Heart right ventricle (tissue), 16 donors: ENCODE measurements around the gene C16orf74. TPM values are rescaled to one million over a fixed set of nuclear protein-coding genes. Genes with fewer than 3 reads are reported as not detected.

Experiments
- ATAC-seq, 8 donors: fragments of 200-7000 bp; cut with Tn5 transposase; one replicate each; pipeline ENCODE4 v1.9.1; 2020; ENCODE audit warnings: mild to moderate bottlenecking in 8 of 8, moderate library complexity in 8 of 8, moderate number of reproducible peaks in 1 of 8
- DNase-seq, 2 donors: peaks; one replicate each; pipeline ENCODE4 v3.0.0-alpha.2; 2020
- H3K27ac ChIP-seq, 10 donors: fragments of 200-600 bp; sonication (generic) in 2 of 10; one replicate each; pipeline versions ENCODE4 v1.5.0 to v1.8.0; 2020 to 2022; ENCODE audit warnings: mild to moderate bottlenecking in 3 of 10
- H3K27me3 ChIP-seq, 7 donors: fragments of 200-600 bp; one replicate each; pipeline ENCODE4 v1.8.0; 2021 to 2022; ENCODE audit warnings: mild to moderate bottlenecking in 2 of 7
- H3K36me3 ChIP-seq, 9 donors: fragments of 200-600 bp; sonication (generic) in 1 of 9; one replicate each; pipeline versions ENCODE4 v1.5.0 to v1.8.0; 2020 to 2022; ENCODE audit warnings: mild to moderate bottlenecking in 2 of 9
- H3K4me1 ChIP-seq, 9 donors: fragments of 200-600 bp; sonication (generic) in 1 of 9; one replicate each; pipeline versions ENCODE4 v1.5.0 to v1.8.0; 2020 to 2022; ENCODE audit warnings: mild to moderate bottlenecking in 4 of 9
- H3K4me3 ChIP-seq, 10 donors: fragments of 200-600 bp; sonication (generic) in 2 of 10; one replicate each; pipeline versions ENCODE4 v1.5.0 to v1.8.0; 2020 to 2022; ENCODE audit warnings: mild to moderate bottlenecking in 7 of 10, moderate library complexity in 2 of 10
- H3K9me3 ChIP-seq, 11 donors: fragments of 200-600 bp in 10 of 11; sonication (generic) in 2 of 11; one replicate each; pipeline versions ENCODE4 v1.5.0 to v1.8.0; 2013 to 2022; ENCODE audit warnings: mild to moderate bottlenecking in 2 of 11, control low read depth in 1 of 11, moderate library complexity in 1 of 11
- CTCF ChIP-seq, 9 donors: fragments of 200-600 bp; sonication (generic) in 2 of 9; IDR thresholded peaks; one replicate each; pipeline versions ENCODE4 v1.5.0 to v1.8.0; 2021 to 2022; ENCODE audit warnings: antibody characterized with exemption in 9 of 9, mild to moderate bottlenecking in 5 of 9, moderate library complexity in 1 of 9
- WGBS, 2 donors: extraction: QIAGEN DNeasy Blood & Tissue Kit; methylation state at CpG; one replicate each; pipeline ENCODE4 v1.1.7; 2013; ENCODE audit warnings: inconsistent platforms in 1 of 2; 5-methylcytosine and 5-hydroxymethylcytosine counted together
- intact Hi-C, 10 donors: fragments of 100-400 bp; cut with DNase I; formaldehyde crosslinking; loops; one replicate each; pipeline versions ENCODE4 v1.11.1 to v1.14.2; 2022
- polyA plus RNA-seq, 2 donors: library from polyadenylated mRNA; stranded (reverse); fragments of 200-250 nt; gene quantifications; one replicate each; pipeline ENCODE4 v1.2.3, GENCODE V29; 2013
- total RNA-seq, 10 donors: library from RNA; stranded (reverse); fragmentation: NEBNext Ultra II Directional in 3 of 10; extraction: Animal tissue kit (Norgen Biotek cat#: 25700) in 3 of 10; gene quantifications; one replicate each; pipeline versions ENCODE4 v1.2.1 to v1.2.4, GENCODE V29; 2021 to 2023
- donor health status: Arrhythmogenic right ventricular cardiomyopathy.
- donor health status: ischemic (EF 13 %, LVEDD 7.1; RV severe dilation, severe dysfunction).
- donor health status: healthy with polysubstance abuse.
- donor health status: DM: no; HTN: yes; CAD: no.
- donor health status: DM: no; HTN: no; CAD: no.
- donor health status: ischemic (EF 25% LVEDD 6.9; RV normal size, moderate dysfunction).
- donor health status: ischemic (EF 25% LVEDD 5.7; RV mildly dilated, moderate dysfunction).
- donor health status: healthy.
- donor health status: DM: yes; HTN: yes; CAD: no.
- donor health status: Ischemic cardiomyopathy.
- donor health status: ischemic (EF 35%, LVEDD 5.7; RV mildly dilated, moderate dysfunction).
- donor health status: nonischemic (EF 11% LVEDD 7.7; RV severe dilation, severe dysfunction).
- donor health status: DM: yes; HTN: yes; CAD: no.
- donor health status: PGD.
- donor health status: ischemic (EF 29% LVEDD 5.4; RV normal size, mild dysfunction).
- donor health status: nonischemic (EF 23%, LVEDD 6.1; RV moderate dilation, normal function).

C16orf74 gene
- total and polyA plus RNA-seq, 12 donors: 0.56 to 6.5 (median 1.2) TPM

DNA sequence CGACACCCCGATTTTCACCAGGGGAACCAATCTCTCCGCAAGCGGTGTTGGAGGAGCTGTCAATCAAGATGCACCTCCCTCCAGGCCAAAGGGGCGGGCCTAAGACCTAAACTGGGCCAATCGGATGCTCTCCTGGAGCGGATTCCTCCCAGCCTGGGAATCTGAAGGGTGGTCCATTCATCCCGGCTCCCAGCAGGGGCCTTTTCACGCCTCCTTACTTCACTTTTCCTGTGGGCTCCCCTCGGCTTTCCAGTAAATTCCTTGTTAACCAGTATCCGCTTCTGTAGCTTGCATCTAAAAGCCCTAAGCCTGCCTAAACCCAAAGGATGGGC is 17.1 kb downstream of the C16orf74 start:
- Histone ChIP-seq H3K27ac (peak overlapping the region in 1 of 10 donors; percentile 15), H3K4me3 (no peak overlapping the region), H3K36me3 (no peaks in the 10 kb centered on the region), H3K27me3 (peaks cover 0 to 3% (median 0%) of the 10 kb centered on the region in 7 donors), H3K9me3 (no peaks in the 10 kb centered on the region), H3K4me1 (peaks cover 0 to 39% (median 0%) of the 10 kb centered on the region in 9 donors)
- TF ChIP-seq CTCF (IDR thresholded peaks at IDR 0.05): no peak
- intact Hi-C loops: no loop called here
- 41 to 45% methylated on average over 11 of the region's 11 CpGs for WGBS, 2 donors
- ATAC-seq: peak in 1 of 8 donors; percentile 17
- no peak for DNase-seq

DNA sequence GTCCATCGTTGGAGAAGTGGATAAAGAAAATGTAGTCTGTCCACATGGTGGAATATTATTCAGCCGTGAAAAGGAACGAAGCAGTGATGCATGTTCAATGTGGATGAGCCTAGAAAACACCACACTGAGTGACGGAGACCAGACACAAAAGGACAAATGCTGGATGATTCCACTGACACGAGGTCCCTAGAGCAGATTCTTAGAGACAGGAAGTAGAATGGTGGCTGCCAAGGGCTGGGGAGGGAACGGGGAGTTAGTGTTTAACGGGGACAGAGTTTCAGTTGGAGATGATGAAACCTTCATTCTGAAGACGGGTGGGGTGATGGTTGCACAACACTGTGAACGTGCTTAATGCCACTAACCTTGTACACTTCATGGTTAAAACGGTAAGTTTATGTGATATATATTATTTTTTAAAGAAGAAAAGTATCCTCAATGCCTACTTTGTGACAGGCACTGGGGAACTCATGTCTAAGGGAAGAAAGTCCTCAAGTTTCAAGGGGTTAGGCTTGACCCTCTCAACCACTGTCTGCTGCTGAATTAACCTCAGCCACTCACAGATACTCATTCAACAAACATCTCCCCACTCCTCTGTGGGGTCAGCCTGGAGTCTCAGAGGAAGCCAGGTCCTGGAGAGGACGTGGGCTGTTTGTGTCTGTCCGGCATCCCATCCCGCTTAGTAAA is 17.6 kb downstream of the C16orf74 start:
- no peak overlapping the region for H3K4me3 ChIP-seq
- H3K36me3 ChIP-seq: no peaks in the 10 kb centered on the region
- peak overlapping the region in 1 of 10 donors; percentile 15 for H3K27ac ChIP-seq
- ATAC-seq (peak in 1 of 8 donors; percentile 20), DNase-seq (no peak)
- intact Hi-C loops: no loop called here
- H3K27me3 ChIP-seq: peaks cover 0 to 3% (median 0%) of the 10 kb centered on the region in 7 donors
- 56 to 67% methylated on average over 13 of the region's 13 CpGs for WGBS, 2 donors
- no peaks in the 10 kb centered on the region for H3K9me3 ChIP-seq
- peaks cover 0 to 39% (median 0%) of the 10 kb centered on the region in 9 donors for H3K4me1 ChIP-seq
- no peak for TF ChIP-seq CTCF (IDR thresholded peaks at IDR 0.05)

DNA sequence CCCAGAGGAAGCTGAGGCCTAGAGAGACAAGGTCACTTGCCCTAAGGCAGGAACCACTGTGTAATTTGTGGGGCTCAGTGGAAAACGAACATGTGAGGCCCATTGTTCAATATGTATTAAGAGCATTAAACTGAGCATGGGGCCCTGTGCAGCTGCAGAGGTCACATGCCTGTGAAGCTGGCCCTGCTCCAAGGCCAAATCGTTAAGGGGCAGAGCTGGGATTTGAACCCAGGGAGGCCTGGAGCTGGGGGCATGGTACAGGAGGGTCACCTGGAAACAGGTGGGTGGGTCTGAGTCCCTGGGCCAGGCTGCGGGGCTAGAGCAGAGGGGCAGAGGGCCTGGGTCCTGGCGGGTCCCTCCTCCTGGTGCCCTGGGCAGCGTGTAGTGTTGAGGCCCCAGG is 19.7 kb downstream of the C16orf74 start:
- DNase-seq (no peak), ATAC-seq (no peak)
- H3K4me3 ChIP-seq: no peak overlapping the region
- peaks cover 0 to 3% (median 0%) of the 10 kb centered on the region in 7 donors for H3K27me3 ChIP-seq
- no peaks in the 10 kb centered on the region for H3K9me3 ChIP-seq
- intact Hi-C loops: no loop called here
- 75% methylated on average over 5 of the region's 5 CpGs for WGBS, 2 donors
- no peak for TF ChIP-seq CTCF (IDR thresholded peaks at IDR 0.05)
- peaks cover 0 to 39% (median 0%) of the 10 kb centered on the region in 9 donors for H3K4me1 ChIP-seq
- H3K36me3 ChIP-seq: no peaks in the 10 kb centered on the region
- H3K27ac ChIP-seq: no peak overlapping the region

DNA sequence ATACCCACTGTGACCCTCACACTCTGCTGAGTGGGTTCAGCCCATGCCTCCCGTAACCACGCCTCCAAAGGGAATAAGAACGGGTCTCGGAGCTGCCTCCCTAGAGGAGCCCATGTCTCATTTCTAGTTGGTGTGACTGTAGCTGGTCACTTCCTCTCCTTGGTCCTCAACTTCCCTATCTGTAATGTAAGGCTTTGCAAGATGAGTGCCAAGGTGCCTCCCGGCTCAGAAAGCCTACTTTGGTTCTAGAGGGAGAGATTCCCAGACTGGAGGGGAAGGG is 20.8 kb downstream of the C16orf74 start:
- 85 to 92% methylated on average over 5 of the region's 5 CpGs for WGBS, 2 donors
- Histone ChIP-seq H3K4me3 (no peak overlapping the region), H3K4me1 (peaks cover 0 to 30% (median 0%) of the 10 kb centered on the region in 9 donors), H3K9me3 (no peaks in the 10 kb centered on the region), H3K36me3 (no peaks in the 10 kb centered on the region), H3K27ac (peak overlapping the region in 1 of 10 donors; percentile 73), H3K27me3 (peaks cover 0 to 3% (median 0%) of the 10 kb centered on the region in 7 donors)
- no peak for DNase-seq
- intact Hi-C loops: no loop called here
- no peak for ATAC-seq
- no peak for TF ChIP-seq CTCF (IDR thresholded peaks at IDR 0.05)
